IMR-90 (cell line): ENCODE measurements around the gene CIB1. TPM values are rescaled to one million over a fixed set of nuclear protein-coding genes. Genes with fewer than 3 reads are reported as not detected.

Source experiments
- ATAC-seq: fragments of 200-7000 bp; cut with Tn5 transposase; 2 replicates; pipeline ENCODE4 v1.9.1; 2020; ENCODE audit warnings: low read depth, mild to moderate bottlenecking, moderate library complexity
- BruUV-seq: library from RNA; stranded (reverse); fragments of 400-500 nt; replicated peaks from 2 replicates; lab custom pipeline; 2021; lab: Mats Ljungman, UMichigan
- CTCF ChIA-PET: fragments of 300-600 bp; formaldehyde crosslinking; extraction: SDS; loops from one replicate; lab custom pipeline; 2021; ENCODE audit warnings: antibody characterized with exemption; lab: Yijun Ruan, JAX
- POLR2A ChIA-PET: fragments of 300-600 bp; sonication (Branson Sonifier 250); formaldehyde crosslinking; loops from one replicate; lab custom pipeline; 2022; ENCODE audit warnings: antibody characterized with exemption; ENCODE audit not compliant: unreplicated experiment; lab: Charles Lee
- DNase-seq: peaks from one replicate; pipeline ENCODE4 v3.0.0; 2013
- H2AFZ ChIP-seq: replicated peaks from 2 replicates; pipeline ENCODE3; 2013; ENCODE audit warnings: low read length, mild to moderate bottlenecking; ENCODE audit not compliant: poor library complexity
- H2AK5ac ChIP-seq: 2 replicates; pipeline ENCODE4 v1.6.1; 2013; ENCODE audit warnings: low read depth, low read length, inconsistent platforms
- H2AK9ac ChIP-seq: replicated peaks from 2 replicates; pipeline ENCODE3; 2013; ENCODE audit warnings: mild to moderate bottlenecking, low read depth, low read length, moderate library complexity; ENCODE audit not compliant: poor library complexity
- H2BK120ac ChIP-seq: 2 replicates; pipeline ENCODE4 v1.6.1; 2013; ENCODE audit warnings: low read depth, low read length, inconsistent platforms
- H2BK15ac ChIP-seq: 3 replicates; pipeline ENCODE4 v1.6.1; 2013; ENCODE audit warnings: low read depth, low read length, inconsistent platforms
- H2BK20ac ChIP-seq: 2 replicates; pipeline ENCODE4 v1.6.1; 2013; ENCODE audit warnings: low read depth, mild to moderate bottlenecking, inconsistent platforms, low read length, moderate library complexity
- H2BK5ac ChIP-seq: 2 replicates; pipeline ENCODE4 v1.6.1; 2013; ENCODE audit warnings: mild to moderate bottlenecking, low read depth, low read length, inconsistent platforms; ENCODE audit not compliant: poor library complexity, severe bottlenecking
- H3K14ac ChIP-seq: replicated peaks from 2 replicates; pipeline ENCODE4 v1.6.1; 2013; ENCODE audit warnings: low read depth, low read length, inconsistent platforms
- H3K18ac ChIP-seq: 2 replicates; pipeline ENCODE4 v1.6.1; 2013; ENCODE audit warnings: low read depth, low read length, control low read depth
- H3K23ac ChIP-seq: 2 replicates; pipeline ENCODE4 v1.6.1; 2013; ENCODE audit warnings: low read depth, low read length, inconsistent platforms
- H3K27ac ChIP-seq: 2 replicates; pipeline ENCODE4 v1.5.1; 2013; ENCODE audit warnings: mild to moderate bottlenecking, control low read depth, low read length; ENCODE audit not compliant: insufficient read depth
- H3K27me3 ChIP-seq: 2 replicates; pipeline ENCODE4 v1.6.1; 2013; ENCODE audit warnings: low read length; ENCODE audit not compliant: control insufficient read depth, insufficient read depth
- H3K36me3 ChIP-seq: 2 replicates; pipeline ENCODE4 v1.6.1; 2013; ENCODE audit warnings: low read length, mixed read lengths; ENCODE audit not compliant: control insufficient read depth, insufficient read depth
- H3K4ac ChIP-seq: 2 replicates; pipeline ENCODE4 v1.6.1; 2013; ENCODE audit warnings: low read depth, low read length, inconsistent platforms
- H3K4me1 ChIP-seq: 2 replicates; pipeline ENCODE4 v1.6.1; 2013; ENCODE audit warnings: low read length, mixed read lengths; ENCODE audit not compliant: control insufficient read depth, insufficient read depth
- H3K4me2 ChIP-seq: 2 replicates; pipeline ENCODE4 v1.6.1; 2013; ENCODE audit warnings: low read depth, mild to moderate bottlenecking, control low read depth, low read length, moderate library complexity
- H3K4me3 ChIP-seq: 2 replicates; pipeline ENCODE4 v1.5.1; 2013; ENCODE audit warnings: low read depth, mild to moderate bottlenecking, control low read depth, low read length, moderate library complexity; ENCODE audit not compliant: insufficient read depth
- H3K56ac ChIP-seq: 2 replicates; pipeline ENCODE4 v1.6.1; 2013; ENCODE audit warnings: low read length, inconsistent platforms; ENCODE audit not compliant: insufficient read depth; ENCODE audit errors: extremely low read depth
- H3K79me1 ChIP-seq, 2 experiments: 2 replicates each; pipeline ENCODE4 v1.6.1; 2013; ENCODE audit warnings: low read length in 2 of 2, inconsistent platforms in 1 of 2, low read depth in 1 of 2
- H3K9ac ChIP-seq: 2 replicates; pipeline ENCODE4 v1.6.1; 2013; ENCODE audit warnings: low read depth, low read length, control low read depth
- H3K9me1 ChIP-seq: 2 replicates; pipeline ENCODE4 v1.6.1; 2013; ENCODE audit warnings: low read length, inconsistent platforms; ENCODE audit not compliant: insufficient read depth
- H3K9me3 ChIP-seq: 2 replicates; pipeline ENCODE4 v1.6.1; 2013; ENCODE audit warnings: low read length; ENCODE audit not compliant: control insufficient read depth, insufficient read depth
- H4K20me1 ChIP-seq: 2 replicates; pipeline ENCODE4 v1.6.1; 2013; ENCODE audit warnings: low read length, inconsistent platforms; ENCODE audit not compliant: insufficient read depth
- H4K5ac ChIP-seq: 2 replicates; pipeline ENCODE4 v1.6.1; 2013; ENCODE audit warnings: mild to moderate bottlenecking, low read depth, low read length, control low read depth
- H4K8ac ChIP-seq, 2 experiments: 2 replicates each; pipeline ENCODE4 v1.6.1; 2013; ENCODE audit warnings: low read depth in 2 of 2, low read length in 2 of 2, control low read depth in 1 of 2, inconsistent platforms in 1 of 2
- H4K91ac ChIP-seq: 2 replicates; pipeline ENCODE4 v1.6.1; 2013; ENCODE audit warnings: low read depth, low read length, inconsistent platforms; ENCODE audit not compliant: insufficient read depth
- BHLHE40 ChIP-seq: fragments of 150-350 bp; IDR thresholded peaks from 2 replicates; pipeline ENCODE4 v1.6.1; 2016; ENCODE audit warnings: mild to moderate bottlenecking, low read depth, low read length
- CEBPB ChIP-seq: IDR thresholded peaks from 2 replicates; pipeline ENCODE4 v1.6.1; 2012; ENCODE audit warnings: low read depth, low read length, improper control_type of control experiment
- CHD1 ChIP-seq: IDR thresholded peaks from 2 replicates; pipeline ENCODE4 v1.6.1; 2012; ENCODE audit warnings: low read depth, low read length, improper control_type of control experiment
- CTCF ChIP-seq: conservative IDR thresholded peaks from 2 replicates; pipeline ENCODE4 v1.5.1; 2012; ENCODE audit warnings: mild to moderate bottlenecking, low read depth, low read length, improper control_type of control experiment
- FOS ChIP-seq: fragments of 150-350 bp; IDR thresholded peaks from 2 replicates; pipeline ENCODE4 v1.6.1; 2016; ENCODE audit warnings: low read depth, low read length
- MAFK ChIP-seq: IDR thresholded peaks from 2 replicates; pipeline ENCODE4 v1.6.1; 2012; ENCODE audit warnings: low read depth, low read length, improper control_type of control experiment
- MAZ ChIP-seq: IDR thresholded peaks from 2 replicates; pipeline ENCODE4 v1.6.1; 2012; ENCODE audit warnings: low read depth, mild to moderate bottlenecking, low read length, improper control_type of control experiment, moderate library complexity, borderline replicate concordance
- NFE2L2 ChIP-seq: fragments of 150-350 bp; IDR thresholded peaks from 2 replicates; pipeline ENCODE4 v1.6.1; 2016; ENCODE audit warnings: low read depth, mild to moderate bottlenecking, low read length
- POLR2A ChIP-seq: IDR thresholded peaks from 2 replicates; pipeline ENCODE4 v1.6.1; 2012; ENCODE audit warnings: mild to moderate bottlenecking, low read depth, low read length
- RAD21 ChIP-seq: IDR thresholded peaks from 2 replicates; pipeline ENCODE4 v1.6.1; 2012; ENCODE audit warnings: low read length, improper control_type of control experiment
- whole genome bisulfite sequencing, 2 experiments: methylation state at CpG; one replicate each; pipeline versions ENCODE4 v1.1.5 to v1.1.7; 2013; ENCODE audit warnings: missing lambda C conversion rate in 2 of 2; ENCODE audit not compliant: insufficient read length in 1 of 2; ENCODE audit errors: extremely low coverage in 2 of 2; 5-methylcytosine and 5-hydroxymethylcytosine counted together
- dilution Hi-C: fragments of 300-500 bp; cut with HindIII; formaldehyde crosslinking; loops from one replicate; pipeline ENCODE4 v1.14.3; 2018; ENCODE audit warnings: low sequenced_read_pairs; ENCODE audit not compliant: unreplicated experiment
- in situ Hi-C: fragments of 300-500 bp; cut with MboI; formaldehyde crosslinking; loops from 3 replicates; pipeline ENCODE4 v1.14.3; 2019; ENCODE audit warnings: low sequenced_read_pairs, inconsistent platforms, mixed read lengths
- intact Hi-C: fragments of 100-400 bp; cut with micrococcal nuclease; formaldehyde crosslinking; loops from 2 replicates; pipeline ENCODE4 v1.10.0; 2022
- polyA plus RNA-seq, 3 experiments: library from polyadenylated mRNA; depleted of rRNA; stranded (reverse); fragments of >200 nt; gene quantifications; 2 replicates each; pipeline ENCODE4 v1.2.3, GENCODE V29; 2012; ENCODE audit warnings: low replicate concordance in 1 of 3
- total RNA-seq: library from RNA; depleted of rRNA; stranded (reverse); fragments of >200 nt; gene quantifications from 2 replicates; pipeline ENCODE4 v1.2.3, GENCODE V29; 2012

CIB1 gene
- total and polyA plus RNA-seq, 2 of the 4 experiments (the other 2 are of a cell fraction) = 31.5 to 94.1 TPM

- intact Hi-C loops = no loop called here
- H3K4me2 ChIP-seq = peak overlapping the region; percentile 93
- ATAC-seq = no peak
These were observed 30.9 kb upstream of the CIB1 start for GRCh38 chr15:90264671-90265070.

More at GRCh38 chr15:90264671-90265070, 30.9 kb upstream of the CIB1 start:
- H3K18ac ChIP-seq = no peak overlapping the region
- H3K56ac ChIP-seq = peak overlapping the region; percentile 99; the same call in 1 of the 2 replicates
- 83% methylated on average over 1 of the region's 4 CpGs; no CpG with 5 or more reads in 1 of the 2 experiments for WGBS, 2 experiments
- peak overlapping the region; percentile 92 for H3K23ac ChIP-seq
- H2BK120ac ChIP-seq = no peak overlapping the region
- peak overlapping the region; percentile 96 for H2AK9ac ChIP-seq
- H4K8ac ChIP-seq = peak overlapping the region; percentile 96 to 100
- peak overlapping the region; percentile 95 for H3K4ac ChIP-seq
- H3K9ac ChIP-seq = peak overlapping the region; percentile 98
- 0 out of 2 replicates have a peak overlapping the region, but pooled peaks have one; percentile 20 for H2BK20ac ChIP-seq
- H4K20me1 ChIP-seq = peaks cover 28% of the 10 kb centered on the region; the same call in 1 of the 2 replicates
- H3K14ac ChIP-seq = peak overlapping the region; percentile 96
- POLR2A ChIA-PET = no interaction called here
- peak overlapping the region; percentile 97 for H4K91ac ChIP-seq
- H2BK15ac ChIP-seq = no peak overlapping the region
- dilution Hi-C loops (no loop called here), in situ Hi-C loops (no loop called here)
- TF ChIP-seq RAD21 (no peak), CEBPB (no peak), MAFK (no peak), MAZ (no peak), BHLHE40 (no peak), POLR2A (no peak), NFE2L2 (no peak), CHD1 (no peak), CTCF (no peak), FOS (no peak)
- H4K5ac ChIP-seq = peak overlapping the region; percentile 98
- H2BK5ac ChIP-seq = peak overlapping the region; percentile 91
- no peak for DNase-seq
- H3K27ac ChIP-seq = peak overlapping the region; percentile 28; the same call in 1 of the 2 replicates
- no peaks in the 10 kb centered on the region for H3K9me3 ChIP-seq
- H2AK5ac ChIP-seq = peak overlapping the region; percentile 76
- BruUV-seq = no TSS peak
- peaks cover 4% of the 10 kb centered on the region for H3K36me3 ChIP-seq
- H3K9me1 ChIP-seq = peaks cover 10% of the 10 kb centered on the region
- peak overlapping the region; percentile 97 for H2AFZ ChIP-seq
- peaks cover 7% of the 10 kb centered on the region for H3K4me1 ChIP-seq
- CTCF ChIA-PET = no interaction called here
- peaks cover 12 to 51% of the 10 kb centered on the region in 2 experiments for H3K79me1 ChIP-seq
- H3K4me3 ChIP-seq = peak overlapping the region; percentile 90; the same call in 1 of the 2 replicates
- H3K27me3 ChIP-seq = no peaks in the 10 kb centered on the region
